ENCODE results near the gene SYNJ2.

Gene SYNJ2

DNA sequence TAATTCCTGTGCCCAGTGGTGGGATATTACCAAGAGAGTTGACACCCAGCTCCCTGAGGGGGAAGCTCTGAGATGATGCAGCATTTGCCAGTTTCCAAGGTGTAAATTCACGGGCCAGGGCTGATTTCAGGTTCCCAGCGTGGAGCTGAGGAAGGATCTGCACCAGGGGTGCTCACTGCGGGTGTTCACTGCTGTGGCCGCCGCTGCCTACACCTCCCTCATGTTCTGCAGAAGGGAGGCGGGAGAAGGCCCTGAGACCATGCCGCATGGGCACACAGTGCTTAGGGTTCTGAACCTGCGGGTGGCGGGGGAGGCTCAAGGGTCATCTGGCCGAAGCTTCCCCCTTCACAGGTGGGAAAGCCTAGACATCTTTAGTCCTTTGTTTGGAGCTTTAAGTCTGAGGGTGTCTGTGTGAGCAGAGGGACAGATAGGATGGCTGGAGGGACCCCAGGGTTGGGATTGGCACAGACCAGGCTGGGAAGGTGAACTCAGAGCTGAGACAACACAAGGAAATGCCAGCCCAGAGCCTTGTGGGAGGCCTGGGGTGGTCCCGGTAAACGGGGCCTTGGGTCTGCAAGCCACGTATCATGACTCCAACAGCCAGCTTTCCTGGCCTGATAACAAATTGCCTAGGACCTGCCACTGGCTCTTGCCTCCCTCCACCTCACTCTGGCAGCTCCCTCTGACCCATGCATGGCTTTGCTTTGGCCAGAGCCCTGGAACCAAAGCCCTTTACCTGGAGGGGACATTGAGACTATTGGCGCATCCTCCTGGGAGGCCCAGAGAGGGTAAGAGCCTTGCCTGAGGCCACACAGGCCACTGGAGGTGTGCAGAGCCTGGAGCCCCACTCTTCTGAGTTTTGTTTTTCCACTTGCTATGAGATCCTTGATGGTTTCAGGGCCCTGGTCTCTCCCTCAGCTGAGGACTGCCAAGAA is 40.4 kb downstream of the SYNJ2 start:
- TF ChIP-seq, protein P1, sequence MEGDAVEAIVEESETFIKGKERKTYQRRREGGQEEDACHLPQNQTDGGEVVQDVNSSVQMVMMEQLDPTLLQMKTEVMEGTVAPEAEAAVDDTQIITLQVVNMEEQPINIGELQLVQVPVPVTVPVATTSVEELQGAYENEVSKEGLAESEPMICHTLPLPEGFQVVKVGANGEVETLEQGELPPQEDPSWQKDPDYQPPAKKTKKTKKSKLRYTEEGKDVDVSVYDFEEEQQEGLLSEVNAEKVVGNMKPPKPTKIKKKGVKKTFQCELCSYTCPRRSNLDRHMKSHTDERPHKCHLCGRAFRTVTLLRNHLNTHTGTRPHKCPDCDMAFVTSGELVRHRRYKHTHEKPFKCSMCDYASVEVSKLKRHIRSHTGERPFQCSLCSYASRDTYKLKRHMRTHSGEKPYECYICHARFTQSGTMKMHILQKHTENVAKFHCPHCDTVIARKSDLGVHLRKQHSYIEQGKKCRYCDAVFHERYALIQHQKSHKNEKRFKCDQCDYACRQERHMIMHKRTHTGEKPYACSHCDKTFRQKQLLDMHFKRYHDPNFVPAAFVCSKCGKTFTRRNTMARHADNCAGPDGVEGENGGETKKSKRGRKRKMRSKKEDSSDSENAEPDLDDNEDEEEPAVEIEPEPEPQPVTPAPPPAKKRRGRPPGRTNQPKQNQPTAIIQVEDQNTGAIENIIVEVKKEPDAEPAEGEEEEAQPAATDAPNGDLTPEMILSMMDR (IDR thresholded peaks at IDR 0.05; ENCODE audit: insufficient read depth, low read depth, low read length, missing control alignments), result no peak
- DNase-seq (ENCODE audit: low read depth), result no peak
- no peak overlapping the region for H3K4me3 ChIP-seq (ENCODE audit: low read length)

DNA sequence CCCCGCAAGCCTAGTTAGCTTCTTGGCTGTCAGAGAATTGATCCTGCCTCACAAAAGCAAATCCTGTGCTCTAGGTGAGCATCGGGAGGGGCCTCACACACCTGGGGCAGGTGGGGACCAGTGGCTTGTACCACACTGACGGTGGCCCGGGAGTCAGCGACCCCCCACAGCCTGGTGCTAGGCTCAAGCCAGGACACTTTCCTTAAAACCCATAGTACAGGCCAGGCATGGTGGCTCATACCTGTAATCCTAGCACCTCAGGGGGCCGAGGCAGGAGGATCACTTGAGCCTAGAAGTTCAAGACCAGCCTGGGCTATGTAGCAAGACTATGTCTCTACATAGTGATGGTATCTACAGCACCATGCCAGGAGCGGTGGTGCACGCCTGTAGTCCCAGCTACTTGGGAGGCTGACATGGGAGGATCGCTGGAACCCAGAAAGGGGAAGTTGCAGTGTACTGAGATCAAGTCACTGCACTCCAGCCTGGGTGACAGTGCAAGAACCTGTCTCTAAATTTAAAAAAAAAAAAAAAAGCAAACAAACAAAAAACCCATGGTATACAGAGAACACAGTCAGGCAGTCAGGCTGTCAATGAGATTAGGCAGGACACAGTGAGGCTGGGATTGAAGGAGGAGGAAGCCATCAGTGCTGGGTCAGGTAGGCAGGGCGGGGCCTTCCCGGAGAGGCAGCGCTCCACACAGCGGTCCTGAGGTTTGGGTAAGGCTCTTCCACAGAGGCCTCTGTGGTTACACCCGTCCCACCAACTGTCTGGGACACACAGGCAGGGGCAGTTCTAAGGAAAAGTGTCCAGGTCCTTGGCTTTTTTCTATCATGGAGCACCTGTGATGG is 41.3 kb downstream of the SYNJ2 start:
- DNase-seq (ENCODE audit: low read depth), result no peak
- H3K4me3 ChIP-seq (ENCODE audit: low read length), result no peak overlapping the region
- TF ChIP-seq, protein P1 (IDR thresholded peaks at IDR 0.05; ENCODE audit: insufficient read depth, low read depth, low read length, missing control alignments), result no peak

DNA sequence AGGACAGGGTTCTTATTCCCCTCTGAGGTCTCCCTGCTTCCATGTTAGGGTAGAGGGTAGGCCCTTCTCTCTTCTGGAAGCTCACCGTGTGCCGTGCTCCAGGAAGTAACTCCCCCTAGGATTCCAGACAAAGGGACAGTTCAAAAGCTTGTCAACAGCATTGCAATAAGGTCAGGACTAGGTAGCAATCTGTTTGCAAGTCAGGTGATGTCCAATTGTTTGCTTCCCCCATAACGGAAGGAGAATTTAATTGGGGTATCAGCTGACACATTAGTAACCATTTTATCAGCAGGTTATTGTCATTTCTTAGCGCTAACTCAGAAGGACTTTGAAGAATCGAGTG is 41.9 kb downstream of the SYNJ2 start:
- TF ChIP-seq, protein P1 (IDR thresholded peaks at IDR 0.05; ENCODE audit: insufficient read depth, low read depth, low read length, missing control alignments), result no peak
- no peak overlapping the region for H3K4me3 ChIP-seq (ENCODE audit: low read length)
- no peak for DNase-seq (ENCODE audit: low read depth)

DNA sequence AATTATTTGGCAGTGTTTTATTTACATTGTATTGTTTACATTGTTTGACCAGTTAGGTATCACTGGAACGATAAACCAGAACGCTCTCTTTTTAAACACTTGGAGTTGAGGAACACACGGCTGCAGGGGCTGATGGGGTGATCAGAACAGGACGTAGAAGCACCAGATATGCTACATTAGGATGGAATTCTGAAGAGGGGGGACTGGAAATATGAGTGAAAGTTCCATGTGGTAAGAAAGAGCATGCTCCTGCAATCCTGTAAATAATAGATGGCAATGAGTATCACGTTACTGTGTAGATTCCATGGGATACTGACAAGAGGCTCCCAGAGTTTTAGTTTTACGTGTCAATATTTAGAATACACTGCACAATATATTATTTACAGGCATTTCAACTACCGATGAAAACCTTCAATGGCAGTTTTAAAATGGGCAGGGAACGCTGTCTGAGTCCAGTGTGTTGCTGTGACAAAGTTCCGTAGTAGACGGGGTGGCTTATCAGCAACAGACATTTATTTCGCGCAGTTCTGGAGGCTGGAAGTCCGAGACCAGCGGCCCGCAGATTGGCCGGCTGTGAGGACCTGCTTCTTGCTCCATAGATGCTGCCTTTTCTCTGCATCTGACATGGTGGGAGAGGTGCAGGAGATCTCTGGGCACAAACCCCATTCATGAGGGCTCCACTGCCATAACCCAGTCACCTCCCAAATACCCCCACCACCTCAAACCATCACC is 43.1 kb downstream of the SYNJ2 start:
- TF ChIP-seq, protein P1 (IDR thresholded peaks at IDR 0.05; ENCODE audit: insufficient read depth, low read depth, low read length, missing control alignments), result no peak
- no peak for DNase-seq (ENCODE audit: low read depth)
- H3K4me3 ChIP-seq (ENCODE audit: low read length), result no peak overlapping the region

DNA sequence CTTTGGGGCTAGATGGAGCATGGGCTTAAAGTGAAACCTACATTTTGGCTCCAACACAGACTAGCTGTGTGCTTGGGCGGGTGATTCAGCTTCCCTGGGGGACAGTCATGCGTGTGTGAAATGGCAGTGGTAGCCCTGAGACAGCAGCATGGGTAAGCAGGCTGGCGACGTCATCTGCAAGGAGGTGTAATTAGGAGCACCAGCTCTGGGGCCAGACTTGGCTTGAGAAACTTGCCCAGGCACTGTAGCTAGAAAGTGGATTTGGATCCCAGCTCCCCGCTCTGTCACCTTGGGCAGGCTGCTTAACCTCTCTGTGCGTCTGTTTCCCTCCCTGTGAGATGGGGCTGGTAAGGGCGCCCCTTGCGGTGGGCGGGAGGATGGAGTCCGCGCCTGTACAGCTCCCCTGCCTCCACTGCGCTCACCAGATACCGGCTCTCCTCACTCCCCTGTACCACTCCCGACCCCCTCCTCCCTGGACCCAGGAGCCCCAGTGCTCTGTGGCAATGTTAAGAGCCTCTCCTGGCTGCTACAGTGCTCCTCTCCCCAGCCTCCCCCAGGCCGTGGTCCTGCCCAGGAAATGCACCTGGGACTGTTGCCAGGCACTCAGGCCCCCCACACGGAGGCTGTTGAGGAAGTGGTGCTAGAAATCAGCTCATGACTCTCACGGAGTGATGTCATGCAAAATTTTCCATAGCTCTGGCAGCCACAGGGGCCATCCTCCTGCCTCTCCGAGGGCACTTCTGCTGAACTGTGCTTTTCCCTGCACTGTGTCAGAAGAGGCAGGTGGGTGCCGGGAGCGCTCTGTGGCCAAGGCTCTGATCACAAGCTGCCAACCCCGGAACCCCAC is 44.6 kb downstream of the SYNJ2 start:
- H3K4me3 ChIP-seq (ENCODE audit: low read length), result no peak overlapping the region
- DNase-seq (ENCODE audit: low read depth), result peak; percentile 92
- TF ChIP-seq, protein P1 (IDR thresholded peaks at IDR 0.05; ENCODE audit: insufficient read depth, low read depth, low read length, missing control alignments), result peak; percentile 27
